ENCODE results near the gene HES6. TPM values are rescaled to one million over a fixed set of nuclear protein-coding genes. Genes with fewer than 3 reads are reported as not detected.

HES6 gene
- total RNA-seq, 1 experiment from 2014 or later, result 4.8 TPM

- DNase-seq (ENCODE audit: low spot score), result no peak
These were observed 37.3 kb downstream of the HES6 start for GRCh38 chr2:238202326-238203093.

GRCh38 chr2:238190445-238190844, 49.4 kb downstream of the HES6 start:
- no peak for DNase-seq (ENCODE audit: low spot score)

Other genes starting within 250 kb of the HES6 start
- 19.6 and 20.5 TPM in 2 replicates for gene SCLY, start 179.0 kb downstream of the HES6 start, total RNA-seq (2014; rRNA removed; shearing (Covaris generic))
- not detected in 2 replicates for gene ESPNL, start 139.7 kb downstream of the HES6 start, total RNA-seq (2014; rRNA removed; shearing (Covaris generic))
- gene KLHL30, start 101.4 kb downstream of the HES6 start, total RNA-seq (2014; rRNA removed; shearing (Covaris generic)), result not detected in 2 replicates
- 4.3 and 6.2 TPM in 2 replicates for gene ERFE, start 81.1 kb downstream of the HES6 start, total RNA-seq (2014; rRNA removed; shearing (Covaris generic))
- 13.4 and 18.8 TPM in 2 replicates for gene ILKAP, start 36.3 kb downstream of the HES6 start, total RNA-seq (2014; rRNA removed; shearing (Covaris generic))
- gene PER2, start 48.6 kb upstream of the HES6 start, total RNA-seq (2014; rRNA removed; shearing (Covaris generic)), result 3.9 and 4.6 TPM in 2 replicates
- 1.8 and 7.4 TPM in 2 replicates for gene TRAF3IP1, start 80.5 kb upstream of the HES6 start, total RNA-seq (2014; rRNA removed; shearing (Covaris generic))
- gene ASB1, start 186.9 kb upstream of the HES6 start, total RNA-seq (2014; rRNA removed; shearing (Covaris generic)), result 27.1 and 33.0 TPM in 2 replicates